Heart right ventricle (tissue), 16 donors: ENCODE data around the gene RHOG. TPM values are rescaled to one million over a fixed set of nuclear protein-coding genes. Genes with fewer than 3 reads are reported as not detected.

Experiments
- ATAC-seq, 8 donors: fragments of 200-7000 bp; cut with Tn5 transposase; one replicate each; pipeline ENCODE4 v1.9.1; 2020; ENCODE audit warnings: mild to moderate bottlenecking in 8 of 8, moderate library complexity in 8 of 8, moderate number of reproducible peaks in 1 of 8
- DNase-seq, 2 donors: peaks; one replicate each; pipeline ENCODE4 v3.0.0-alpha.2; 2020
- H3K27ac ChIP-seq, 10 donors: fragments of 200-600 bp; sonication (generic) in 2 of 10; one replicate each; pipeline versions ENCODE4 v1.5.0 to v1.8.0; 2020 to 2022; ENCODE audit warnings: mild to moderate bottlenecking in 3 of 10
- H3K27me3 ChIP-seq, 7 donors: fragments of 200-600 bp; one replicate each; pipeline ENCODE4 v1.8.0; 2021 to 2022; ENCODE audit warnings: mild to moderate bottlenecking in 2 of 7
- H3K36me3 ChIP-seq, 9 donors: fragments of 200-600 bp; sonication (generic) in 1 of 9; one replicate each; pipeline versions ENCODE4 v1.5.0 to v1.8.0; 2020 to 2022; ENCODE audit warnings: mild to moderate bottlenecking in 2 of 9
- H3K4me1 ChIP-seq, 9 donors: fragments of 200-600 bp; sonication (generic) in 1 of 9; one replicate each; pipeline versions ENCODE4 v1.5.0 to v1.8.0; 2020 to 2022; ENCODE audit warnings: mild to moderate bottlenecking in 4 of 9
- H3K4me3 ChIP-seq, 10 donors: fragments of 200-600 bp; sonication (generic) in 2 of 10; one replicate each; pipeline versions ENCODE4 v1.5.0 to v1.8.0; 2020 to 2022; ENCODE audit warnings: mild to moderate bottlenecking in 7 of 10, moderate library complexity in 2 of 10
- H3K9me3 ChIP-seq, 11 donors: fragments of 200-600 bp in 10 of 11; sonication (generic) in 2 of 11; one replicate each; pipeline versions ENCODE4 v1.5.0 to v1.8.0; 2013 to 2022; ENCODE audit warnings: mild to moderate bottlenecking in 2 of 11, control low read depth in 1 of 11, moderate library complexity in 1 of 11
- WGBS, 2 donors: extraction: QIAGEN DNeasy Blood & Tissue Kit; methylation state at CpG; one replicate each; pipeline ENCODE4 v1.1.7; 2013; ENCODE audit warnings: inconsistent platforms in 1 of 2; 5-methylcytosine and 5-hydroxymethylcytosine counted together
- intact Hi-C, 10 donors: fragments of 100-400 bp; cut with DNase I; formaldehyde crosslinking; loops; one replicate each; pipeline versions ENCODE4 v1.11.1 to v1.14.2; 2022
- polyA plus RNA-seq, 2 donors: library from polyadenylated mRNA; stranded (reverse); fragments of 200-250 nt; gene quantifications; one replicate each; pipeline ENCODE4 v1.2.3, GENCODE V29; 2013
- total RNA-seq, 10 donors: library from RNA; stranded (reverse); fragmentation: NEBNext Ultra II Directional in 3 of 10; extraction: Animal tissue kit (Norgen Biotek cat#: 25700) in 3 of 10; gene quantifications; one replicate each; pipeline versions ENCODE4 v1.2.1 to v1.2.4, GENCODE V29; 2021 to 2023
- TF ChIP-seq, protein P1 (sequence below), 9 donors: fragments of 200-600 bp; sonication (generic) in 2 of 9; IDR thresholded peaks; one replicate each; pipeline versions ENCODE4 v1.5.0 to v1.8.0; 2021 to 2022; ENCODE audit warnings: antibody characterized with exemption in 9 of 9, mild to moderate bottlenecking in 5 of 9, moderate library complexity in 1 of 9
- donor health status: Arrhythmogenic right ventricular cardiomyopathy.
- donor health status: ischemic (EF 13 %, LVEDD 7.1; RV severe dilation, severe dysfunction).
- donor health status: healthy with polysubstance abuse.
- donor health status: DM: no; HTN: yes; CAD: no.
- donor health status: DM: no; HTN: no; CAD: no.
- donor health status: ischemic (EF 25% LVEDD 6.9; RV normal size, moderate dysfunction).
- donor health status: ischemic (EF 25% LVEDD 5.7; RV mildly dilated, moderate dysfunction).
- donor health status: healthy.
- donor health status: DM: yes; HTN: yes; CAD: no.
- donor health status: Ischemic cardiomyopathy.
- donor health status: ischemic (EF 35%, LVEDD 5.7; RV mildly dilated, moderate dysfunction).
- donor health status: nonischemic (EF 11% LVEDD 7.7; RV severe dilation, severe dysfunction).
- donor health status: DM: yes; HTN: yes; CAD: no.
- donor health status: PGD.
- donor health status: ischemic (EF 29% LVEDD 5.4; RV normal size, mild dysfunction).
- donor health status: nonischemic (EF 23%, LVEDD 6.1; RV moderate dilation, normal function).

Gene RHOG
- total and polyA plus RNA-seq, 12 donors: 15.3 to 55.7 (median 20.5) TPM

DNA sequence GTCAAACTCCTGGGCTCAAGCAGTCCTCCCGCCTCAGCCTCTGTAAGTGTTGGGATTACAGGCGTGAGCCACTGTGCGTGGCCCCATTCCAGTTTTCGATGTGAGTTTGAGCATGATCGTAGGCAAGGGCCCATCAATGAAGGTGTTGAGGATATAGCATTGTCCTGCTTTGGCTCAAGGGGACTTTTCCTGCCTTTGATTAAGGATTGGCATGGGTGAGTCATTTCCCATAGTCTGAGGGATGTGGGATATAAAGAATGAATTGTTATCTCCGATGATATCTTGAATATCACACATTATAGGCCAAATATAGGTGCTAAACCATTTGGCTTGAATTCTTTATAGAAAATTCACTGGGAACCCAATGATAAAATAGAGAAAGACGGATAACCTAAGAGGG is 45.1 kb upstream of the RHOG start:
- WGBS, 2 donors: 83 to 86% methylated on average over 7 of the region's 7 CpGs
- Histone ChIP-seq H3K36me3 (no peaks in the 10 kb centered on the region), H3K27me3 (no peaks in the 10 kb centered on the region), H3K4me3 (no peak overlapping the region), H3K27ac (no peak overlapping the region), H3K9me3 (no peaks in the 10 kb centered on the region), H3K4me1 (peaks cover 0 to 45% (median 25%) of the 10 kb centered on the region in 9 donors)
- DNase-seq: no peak
- TF ChIP-seq, protein P1, sequence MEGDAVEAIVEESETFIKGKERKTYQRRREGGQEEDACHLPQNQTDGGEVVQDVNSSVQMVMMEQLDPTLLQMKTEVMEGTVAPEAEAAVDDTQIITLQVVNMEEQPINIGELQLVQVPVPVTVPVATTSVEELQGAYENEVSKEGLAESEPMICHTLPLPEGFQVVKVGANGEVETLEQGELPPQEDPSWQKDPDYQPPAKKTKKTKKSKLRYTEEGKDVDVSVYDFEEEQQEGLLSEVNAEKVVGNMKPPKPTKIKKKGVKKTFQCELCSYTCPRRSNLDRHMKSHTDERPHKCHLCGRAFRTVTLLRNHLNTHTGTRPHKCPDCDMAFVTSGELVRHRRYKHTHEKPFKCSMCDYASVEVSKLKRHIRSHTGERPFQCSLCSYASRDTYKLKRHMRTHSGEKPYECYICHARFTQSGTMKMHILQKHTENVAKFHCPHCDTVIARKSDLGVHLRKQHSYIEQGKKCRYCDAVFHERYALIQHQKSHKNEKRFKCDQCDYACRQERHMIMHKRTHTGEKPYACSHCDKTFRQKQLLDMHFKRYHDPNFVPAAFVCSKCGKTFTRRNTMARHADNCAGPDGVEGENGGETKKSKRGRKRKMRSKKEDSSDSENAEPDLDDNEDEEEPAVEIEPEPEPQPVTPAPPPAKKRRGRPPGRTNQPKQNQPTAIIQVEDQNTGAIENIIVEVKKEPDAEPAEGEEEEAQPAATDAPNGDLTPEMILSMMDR (IDR thresholded peaks at IDR 0.05): no peak
- intact Hi-C loops: no loop called here
- no peak for ATAC-seq

DNA sequence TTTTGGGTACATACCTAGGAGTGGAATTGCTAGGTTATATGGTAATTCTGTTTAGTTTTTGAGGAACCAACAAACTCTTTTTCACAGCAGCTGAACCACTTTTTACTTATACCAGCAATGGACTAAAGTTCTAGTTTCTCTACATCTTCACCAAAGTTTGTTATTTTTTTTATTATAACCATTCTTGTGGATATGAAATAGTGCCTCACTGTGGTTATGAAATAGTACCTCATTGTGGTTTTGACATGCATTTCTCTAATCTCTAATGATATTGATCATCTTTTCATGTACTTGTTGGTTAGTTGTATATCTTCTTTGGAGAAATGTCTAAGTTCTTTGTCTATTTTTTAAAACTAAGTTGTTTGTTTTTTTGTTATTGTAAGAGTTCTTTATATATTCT is 41.9 kb upstream of the RHOG start:
- intact Hi-C loops: no loop called here
- ATAC-seq (no peak), DNase-seq (no peak)
- Histone ChIP-seq H3K9me3 (no peaks in the 10 kb centered on the region), H3K27me3 (no peaks in the 10 kb centered on the region), H3K4me1 (peaks cover 0 to 66% (median 27%) of the 10 kb centered on the region in 9 donors), H3K36me3 (no peaks in the 10 kb centered on the region), H3K27ac (no peak overlapping the region), H3K4me3 (no peak overlapping the region)
- TF ChIP-seq, protein P1 (IDR thresholded peaks at IDR 0.05): no peak

DNA sequence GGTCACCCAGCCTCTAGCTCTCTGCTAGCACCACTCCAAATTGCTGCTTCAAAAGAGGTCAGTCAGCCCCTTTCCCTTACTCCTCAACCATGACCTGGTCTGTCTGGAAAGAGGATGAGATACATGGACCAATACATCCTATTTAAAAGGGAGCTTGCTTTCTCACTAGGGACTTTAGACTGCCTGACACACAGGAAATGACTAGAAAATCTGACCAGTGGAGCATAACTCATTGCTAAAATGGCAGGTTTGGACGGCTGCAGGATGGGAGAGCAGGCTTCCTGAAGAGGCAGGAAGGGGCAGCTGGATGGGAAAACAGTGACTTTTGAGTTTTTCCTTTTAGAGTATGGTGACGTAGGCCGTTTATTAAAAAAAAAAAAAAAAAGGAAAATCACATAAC is 40.0 kb upstream of the RHOG start:
- WGBS, 2 donors: 45 to 61% methylated on average over 3 of the region's 3 CpGs
- ATAC-seq: peak in 5 of 8 donors; percentile 19 to 63 (median 60)

DNA sequence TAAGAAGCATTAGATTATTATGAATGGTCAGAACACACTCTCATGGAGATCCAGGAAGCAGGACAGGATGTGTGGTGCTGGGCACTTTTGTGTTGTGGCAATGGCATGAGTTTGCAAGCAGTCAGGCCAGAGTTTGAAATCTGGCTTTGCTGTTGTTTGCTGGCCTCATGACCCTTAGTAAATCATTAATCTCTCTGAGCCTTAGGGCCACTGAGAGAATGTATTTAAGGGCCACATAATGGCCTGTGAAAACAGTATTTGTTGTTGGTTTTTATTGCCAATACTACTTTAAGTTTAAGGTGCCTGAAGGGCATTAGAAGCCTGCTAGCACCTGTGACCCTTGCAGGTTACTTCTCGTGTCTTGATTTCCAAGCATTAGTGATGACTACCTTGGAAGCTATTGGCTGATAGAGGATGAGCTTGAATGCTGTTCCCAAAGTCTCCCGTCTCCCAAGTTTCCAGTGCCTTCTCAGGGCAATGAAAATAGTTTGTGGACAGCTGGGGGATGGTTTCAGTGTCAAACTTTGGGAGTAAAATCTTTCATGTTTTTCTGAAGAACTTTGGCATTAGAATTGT is 39.3 kb upstream of the RHOG start:
- WGBS, 2 donors: 81 to 84% methylated on average over 2 of the region's 2 CpGs
- DNase-seq: no peak
- H3K9me3 ChIP-seq: no peaks in the 10 kb centered on the region
- no peak overlapping the region for H3K4me3 ChIP-seq
- peak overlapping the region in 7 of 10 donors; percentile 5 to 74 (median 48) for H3K27ac ChIP-seq
- peak in 2 of 8 donors; percentile 38 to 46 for ATAC-seq
- H3K27me3 ChIP-seq: no peaks in the 10 kb centered on the region
- TF ChIP-seq, protein P1 (IDR thresholded peaks at IDR 0.05): no peak
- H3K4me1 ChIP-seq: peaks cover 0 to 60% (median 28%) of the 10 kb centered on the region in 9 donors
- intact Hi-C loops: no loop called here
- no peaks in the 10 kb centered on the region for H3K36me3 ChIP-seq

More for the DNA sequence above, 40.0 kb upstream of the RHOG start:
- Histone ChIP-seq H3K4me3 (no peak overlapping the region), H3K27ac (peak overlapping the region in 7 of 10 donors; percentile 5 to 74 (median 48)), H3K27me3 (no peaks in the 10 kb centered on the region), H3K9me3 (no peaks in the 10 kb centered on the region), H3K4me1 (peaks cover 0 to 57% (median 31%) of the 10 kb centered on the region in 9 donors), H3K36me3 (no peaks in the 10 kb centered on the region)
- intact Hi-C loops: no loop called here
- TF ChIP-seq, protein P1 (IDR thresholded peaks at IDR 0.05): no peak
- no peak for DNase-seq
